ACC112 (cell line): ENCODE measurements around the gene NSD1.
A peak's percentile ranks its signal among the peaks of the same experiment; 100 is the strongest.

Experiments used
- H2AFZ ChIP-seq: fragments of 200-600 bp; sonication (generic); one replicate; pipeline ENCODE4 v1.6.0; 2017; ENCODE audit warnings: antibody characterized with exemption, low read length; ENCODE audit not compliant: unreplicated experiment
- H3K27ac ChIP-seq: fragments of 200-600 bp; sonication (generic); 2 replicates; pipeline ENCODE4 v1.5.1; 2014; ENCODE audit warnings: low read depth, mild to moderate bottlenecking, antibody characterized with exemption, low read length, moderate library complexity
- H3K27me3 ChIP-seq: fragments of 200-600 bp; sonication (generic); 2 replicates; pipeline ENCODE4 v1.6.1; 2014; ENCODE audit warnings: mild to moderate bottlenecking, antibody characterized with exemption, low read length, moderate library complexity, mixed read lengths; ENCODE audit not compliant: insufficient read depth
- H3K36me3 ChIP-seq: fragments of 200-600 bp; sonication (generic); 2 replicates; pipeline ENCODE4 v1.6.1; 2016; ENCODE audit warnings: mild to moderate bottlenecking, antibody characterized with exemption, low read length, moderate library complexity, mixed read lengths; ENCODE audit not compliant: insufficient read depth
- H3K4me1 ChIP-seq: fragments of 200-600 bp; sonication (generic); one replicate; pipeline ENCODE4 v1.6.1; 2016; ENCODE audit warnings: low read length, mixed read lengths; ENCODE audit not compliant: insufficient read depth, unreplicated experiment, control insufficient read depth
- H3K4me3 ChIP-seq: fragments of 200-600 bp; sonication (generic); 2 replicates; pipeline ENCODE4 v1.5.1; 2014; ENCODE audit warnings: mild to moderate bottlenecking, low read depth, low read length
- H3K79me2 ChIP-seq: fragments of 200-600 bp; sonication (generic); one replicate; pipeline ENCODE4 v1.6.0; 2016; ENCODE audit warnings: low read length; ENCODE audit not compliant: control insufficient read depth, unreplicated experiment, insufficient read depth

The NSD1 gene

DNA sequence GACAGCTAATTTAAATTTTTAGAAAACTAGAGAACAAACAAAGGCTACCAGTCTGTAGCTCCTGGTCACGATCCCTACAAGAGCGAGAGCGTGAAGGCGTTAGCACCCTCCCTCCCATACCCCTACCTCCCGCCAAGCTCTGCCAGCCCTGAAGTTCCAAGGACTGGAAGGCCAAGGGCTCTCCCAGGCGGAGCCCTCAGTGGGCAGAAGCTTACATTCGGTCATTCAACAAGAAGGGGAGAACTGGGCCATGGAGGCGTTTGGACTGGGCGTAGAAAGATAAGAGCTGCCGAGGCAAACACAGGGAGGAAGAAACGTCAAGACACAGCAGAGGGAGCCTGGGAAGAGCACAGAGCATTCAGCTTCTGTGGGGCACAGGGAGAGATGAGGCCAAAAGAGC lies 175.2 kb downstream of the NSD1 start:
- Histone ChIP-seq H3K36me3 (no peaks in the 10 kb centered on the region), H3K27me3 (no peaks in the 10 kb centered on the region), H3K27ac (no peak overlapping the region), H3K79me2 (peaks cover 41% of the 10 kb centered on the region), H2AFZ (no peak overlapping the region), H3K4me3 (no peak overlapping the region), H3K4me1 (peaks cover 36% of the 10 kb centered on the region)

DNA sequence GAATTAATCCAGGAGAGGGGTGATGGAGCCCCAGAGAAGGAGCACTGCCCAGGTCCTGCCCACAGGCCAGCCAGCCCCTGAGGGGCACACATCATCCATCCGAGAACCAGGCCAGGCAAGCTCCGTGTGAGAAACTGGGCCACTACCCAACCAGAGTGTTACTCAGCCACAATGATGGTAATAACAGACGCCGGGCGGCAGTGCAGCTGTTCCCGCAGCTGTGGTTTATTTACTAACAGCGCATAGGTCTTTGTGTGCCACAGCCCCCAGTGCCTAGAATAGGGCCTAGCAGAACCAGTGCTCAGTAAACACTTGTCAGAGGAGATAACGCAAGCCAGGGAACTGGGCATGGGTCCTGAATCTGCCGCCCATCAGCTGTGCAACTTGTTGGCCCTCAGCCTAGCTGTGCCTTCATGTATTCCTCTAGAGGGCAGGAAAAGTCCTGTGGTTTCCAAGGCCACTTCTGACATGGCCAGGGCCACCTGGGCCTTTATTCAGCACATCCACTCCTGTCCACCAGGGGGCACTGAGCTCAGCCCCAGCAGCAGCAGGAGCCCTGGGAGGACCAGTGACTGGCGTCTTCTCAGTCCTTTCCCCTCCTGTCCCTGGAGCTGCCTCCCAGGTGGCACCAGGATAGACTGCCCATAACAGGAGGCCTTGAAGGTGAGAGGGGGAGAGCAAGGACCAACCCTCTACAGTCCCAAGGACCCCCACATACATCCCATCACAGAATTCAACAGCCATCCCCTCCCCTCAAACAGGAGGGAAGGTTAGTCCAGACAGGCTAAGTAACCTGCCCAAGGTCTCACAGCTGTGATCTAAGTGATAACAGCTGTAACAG lies 176.0 kb downstream of the NSD1 start:
- no peaks in the 10 kb centered on the region for H3K27me3 ChIP-seq
- H3K4me1 ChIP-seq: peaks cover 36% of the 10 kb centered on the region
- H3K27ac ChIP-seq: no peak overlapping the region
- no peak overlapping the region for H3K4me3 ChIP-seq
- peaks cover 34% of the 10 kb centered on the region for H3K79me2 ChIP-seq
- H3K36me3 ChIP-seq: no peaks in the 10 kb centered on the region
- no peak overlapping the region for H2AFZ ChIP-seq

GRCh38 chr5:177310332-177310731 lies 176.8 kb downstream of the NSD1 start:
- Histone ChIP-seq H3K79me2 (peaks cover 26% of the 10 kb centered on the region), H3K27ac (no peak overlapping the region), H3K27me3 (no peaks in the 10 kb centered on the region), H3K4me3 (peak overlapping the region; percentile 78), H2AFZ (no peak overlapping the region), H3K4me1 (peaks cover 28% of the 10 kb centered on the region), H3K36me3 (no peaks in the 10 kb centered on the region)

- Histone ChIP-seq H3K4me1 (peaks cover 23% of the 10 kb centered on the region), H2AFZ (no peak overlapping the region), H3K79me2 (peaks cover 21% of the 10 kb centered on the region), H3K36me3 (no peaks in the 10 kb centered on the region), H3K27me3 (no peaks in the 10 kb centered on the region), H3K27ac (no peak overlapping the region), H3K4me3 (peak overlapping the region; percentile 78)
Measured at GRCh38 chr5:177310757-177311391, 177.3 kb downstream of the NSD1 start.

DNA sequence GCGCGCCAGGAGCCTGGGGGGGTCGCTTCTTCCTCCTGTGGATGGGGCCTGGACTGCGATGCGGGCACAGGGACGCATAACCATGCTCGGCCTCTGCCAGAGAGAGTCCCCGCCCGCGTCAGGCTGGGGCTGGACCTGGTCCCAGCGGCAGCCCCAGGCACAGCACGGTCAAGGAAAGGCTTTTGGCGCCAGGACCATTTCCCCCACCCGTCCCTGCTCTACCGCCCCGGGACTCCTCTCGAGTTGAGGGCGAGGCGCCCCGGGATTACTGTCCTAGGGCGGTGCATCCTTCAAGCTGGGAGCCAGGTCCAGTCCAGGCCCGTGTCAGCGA lies 177.8 kb downstream of the NSD1 start:
- peaks cover 20% of the 10 kb centered on the region for H3K4me1 ChIP-seq
- peak overlapping the region; percentile 63 for H2AFZ ChIP-seq
- no peaks in the 10 kb centered on the region for H3K36me3 ChIP-seq
- H3K27ac ChIP-seq: peak overlapping the region; percentile 8; the same call in 1 of the 2 replicates
- no peaks in the 10 kb centered on the region for H3K27me3 ChIP-seq
- H3K4me3 ChIP-seq: peak overlapping the region; percentile 78
- H3K79me2 ChIP-seq: peaks cover 18% of the 10 kb centered on the region

DNA sequence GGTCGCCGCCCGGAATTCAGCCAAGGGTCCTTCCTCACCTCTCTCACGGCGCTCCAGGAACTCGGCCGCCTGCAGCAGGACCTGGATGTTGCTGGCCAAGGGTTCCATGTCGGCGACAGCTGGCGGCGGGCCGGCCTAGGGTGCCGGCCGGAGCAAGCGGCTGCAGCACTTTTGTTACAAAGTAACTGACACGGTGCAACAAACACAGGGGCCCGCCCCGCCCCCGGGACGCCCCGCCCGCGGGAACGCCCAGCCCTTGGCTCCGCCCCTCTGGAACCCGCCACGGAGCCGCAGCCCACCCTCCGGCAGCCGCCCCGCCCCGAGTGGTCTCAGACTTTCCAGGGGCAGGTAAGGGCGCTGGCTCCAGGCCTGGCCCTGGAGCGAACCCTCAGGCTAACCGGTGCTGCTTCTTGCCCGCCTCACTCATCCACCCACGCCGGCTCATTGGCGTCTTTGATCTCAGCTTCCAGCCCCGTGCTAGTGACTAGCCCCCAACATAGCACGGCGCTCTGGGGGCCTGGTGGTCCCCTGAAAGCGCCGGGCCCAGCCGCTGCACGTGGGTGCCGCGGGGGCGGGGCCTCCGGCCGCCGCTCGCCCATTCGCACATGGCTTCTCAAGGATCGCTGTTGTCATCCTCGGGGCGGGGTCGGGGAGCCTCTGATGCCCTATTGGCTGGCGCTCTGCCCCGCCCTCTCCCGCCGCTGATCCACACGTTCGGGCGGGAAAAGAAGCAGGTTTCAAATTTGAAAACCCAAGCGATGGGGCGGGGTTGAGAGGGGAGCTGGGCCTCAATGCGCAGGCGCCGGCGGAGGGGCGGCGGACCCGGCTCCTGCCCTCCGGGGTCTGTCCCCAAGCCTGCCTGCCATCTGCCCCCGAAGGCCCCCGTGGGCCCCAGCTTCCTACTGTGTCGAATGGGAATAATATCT lies 178.4 kb downstream of the NSD1 start, which contains the start of gene MXD3:
Gene MXD3, minus strand, starts transcription at position 176 of the 926 bp plus-strand sequence. Its CDS starts 68 bp downstream, at position 108.
- H3K36me3 ChIP-seq: no peaks in the 10 kb centered on the region
- peaks cover 18% of the 10 kb centered on the region for H3K79me2 ChIP-seq
- peak within 1 kb of the TSS; percentile 61 for H3K27ac ChIP-seq
- no peaks in the 10 kb centered on the region for H3K27me3 ChIP-seq
- peak within 1 kb of the TSS; percentile 78 for H3K4me3 ChIP-seq
- H3K4me1 ChIP-seq: peaks cover 16% of the 10 kb centered on the region
- H2AFZ ChIP-seq: peak within 1 kb of the TSS; percentile 63

GRCh38 chr5:177312649-177313181 lies 179.1 kb downstream of the NSD1 start:
- H3K4me1 ChIP-seq: peaks cover 10% of the 10 kb centered on the region
- H3K79me2 ChIP-seq: peaks cover 18% of the 10 kb centered on the region
- H3K4me3 ChIP-seq: peak overlapping the region; percentile 78
- no peaks in the 10 kb centered on the region for H3K27me3 ChIP-seq
- peak overlapping the region; percentile 28; the same call in 1 of the 2 replicates for H3K27ac ChIP-seq
- peak overlapping the region; percentile 62 for H2AFZ ChIP-seq
- no peaks in the 10 kb centered on the region for H3K36me3 ChIP-seq

- Histone ChIP-seq H3K79me2 (peaks cover 18% of the 10 kb centered on the region), H3K27ac (no peak overlapping the region), H3K27me3 (no peaks in the 10 kb centered on the region), H3K4me3 (no peak overlapping the region), H3K36me3 (no peaks in the 10 kb centered on the region), H2AFZ (no peak overlapping the region), H3K4me1 (peaks cover 10% of the 10 kb centered on the region)
Measured at GRCh38 chr5:177313561-177314259, 180.1 kb downstream of the NSD1 start.

GRCh38 chr5:177314376-177315342 lies 181.1 kb downstream of the NSD1 start:
- H2AFZ ChIP-seq: no peak overlapping the region
- H3K4me3 ChIP-seq: no peak overlapping the region
- no peak overlapping the region for H3K27ac ChIP-seq
- peaks cover 10% of the 10 kb centered on the region for H3K4me1 ChIP-seq
- no peaks in the 10 kb centered on the region for H3K36me3 ChIP-seq
- H3K27me3 ChIP-seq: no peaks in the 10 kb centered on the region
- peaks cover 18% of the 10 kb centered on the region for H3K79me2 ChIP-seq
